ENCODE data around the gene RASSF7. TPM values are rescaled to one million over a fixed set of nuclear protein-coding genes. Genes with fewer than 3 reads are reported as not detected.

The RASSF7 gene
- total and polyA plus RNA-seq, 7 donors = 0.65 to 1.4 (median 0.92) TPM; not detected in 1

DNA sequence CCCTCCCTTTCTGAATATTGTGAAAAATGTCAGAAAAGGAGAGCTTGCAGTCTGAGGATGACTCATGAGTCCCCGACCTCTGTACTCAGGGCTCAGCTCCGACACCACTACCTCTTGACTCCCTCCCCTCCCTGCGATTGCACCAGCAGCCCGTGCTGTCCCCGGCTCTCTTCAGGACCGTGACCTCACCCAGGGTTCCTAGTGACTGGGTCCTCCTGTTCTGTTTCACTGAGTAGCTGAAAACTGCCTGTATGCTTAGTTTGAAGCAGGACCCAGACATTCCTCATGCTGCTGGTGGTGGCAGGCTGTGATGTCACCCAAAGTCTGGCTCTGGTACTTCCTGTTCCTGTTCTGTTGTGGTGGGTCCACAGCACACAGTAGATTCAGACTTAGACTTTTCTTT lies 27.2 kb downstream of the RASSF7 start:
- peak in 3 of 4 donors; percentile 56 to 68 (median 56) for ATAC-seq
- no peak overlapping the region for H3K4me3 ChIP-seq
- H3K36me3 ChIP-seq (ENCODE audit: insufficient read depth in 1 of 2, low read depth in 1 of 2) = peaks cover 0 to 93% of the 10 kb centered on the region in 2 donors
- TF ChIP-seq, protein P1, sequence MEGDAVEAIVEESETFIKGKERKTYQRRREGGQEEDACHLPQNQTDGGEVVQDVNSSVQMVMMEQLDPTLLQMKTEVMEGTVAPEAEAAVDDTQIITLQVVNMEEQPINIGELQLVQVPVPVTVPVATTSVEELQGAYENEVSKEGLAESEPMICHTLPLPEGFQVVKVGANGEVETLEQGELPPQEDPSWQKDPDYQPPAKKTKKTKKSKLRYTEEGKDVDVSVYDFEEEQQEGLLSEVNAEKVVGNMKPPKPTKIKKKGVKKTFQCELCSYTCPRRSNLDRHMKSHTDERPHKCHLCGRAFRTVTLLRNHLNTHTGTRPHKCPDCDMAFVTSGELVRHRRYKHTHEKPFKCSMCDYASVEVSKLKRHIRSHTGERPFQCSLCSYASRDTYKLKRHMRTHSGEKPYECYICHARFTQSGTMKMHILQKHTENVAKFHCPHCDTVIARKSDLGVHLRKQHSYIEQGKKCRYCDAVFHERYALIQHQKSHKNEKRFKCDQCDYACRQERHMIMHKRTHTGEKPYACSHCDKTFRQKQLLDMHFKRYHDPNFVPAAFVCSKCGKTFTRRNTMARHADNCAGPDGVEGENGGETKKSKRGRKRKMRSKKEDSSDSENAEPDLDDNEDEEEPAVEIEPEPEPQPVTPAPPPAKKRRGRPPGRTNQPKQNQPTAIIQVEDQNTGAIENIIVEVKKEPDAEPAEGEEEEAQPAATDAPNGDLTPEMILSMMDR (IDR thresholded peaks at IDR 0.05) = no peak
- no peaks in the 10 kb centered on the region for H3K27me3 ChIP-seq (ENCODE audit: insufficient read depth in 3 of 3, low read length in 2 of 3)
- DNase-seq = peak in 1 of 2 donors; percentile 58
- no peaks in the 10 kb centered on the region for H3K4me1 ChIP-seq
- intact Hi-C loops (cut with DNase I) = no loop called here
- WGBS, 3 donors = 68 to 80% (median 79%) methylated on average over 6 of the region's 6 CpGs
- no peak overlapping the region for H3K27ac ChIP-seq
- no peaks in the 10 kb centered on the region for H3K9me3 ChIP-seq

DNA sequence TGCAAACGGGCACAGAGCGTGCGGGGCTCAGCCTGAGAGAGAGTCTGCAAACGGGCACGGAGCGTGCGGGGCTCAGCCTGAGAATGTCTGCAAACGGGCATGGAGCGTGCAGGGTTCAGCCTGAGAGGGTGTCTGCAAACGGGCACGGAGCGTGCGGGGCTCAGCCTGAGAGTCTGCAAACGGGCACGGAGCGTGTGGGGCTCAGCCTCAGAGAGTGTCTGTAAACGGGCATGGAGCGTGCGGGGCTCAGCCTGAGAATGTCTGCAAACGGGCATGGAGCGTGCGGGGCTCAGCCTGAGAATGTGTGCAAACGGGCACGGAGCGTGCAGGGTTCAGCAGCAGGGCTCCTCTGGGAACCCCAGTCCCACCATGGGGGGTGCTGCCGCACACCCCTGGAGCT lies 29.0 kb downstream of the RASSF7 start:
- ATAC-seq = no peak
- 94 to 95% (median 94%) methylated on average over 26 of the region's 26 CpGs for WGBS, 3 donors
- no peak for DNase-seq
- H3K4me3 ChIP-seq = no peak overlapping the region
- H3K4me1 ChIP-seq = no peaks in the 10 kb centered on the region
- no peak overlapping the region for H3K27ac ChIP-seq
- H3K36me3 ChIP-seq (ENCODE audit: insufficient read depth in 1 of 2, low read depth in 1 of 2) = peaks cover 0 to 95% of the 10 kb centered on the region in 2 donors
- TF ChIP-seq, protein P1 (IDR thresholded peaks at IDR 0.05) = no peak
- H3K9me3 ChIP-seq = no peaks in the 10 kb centered on the region
- intact Hi-C loops (cut with DNase I) = no loop called here
- no peaks in the 10 kb centered on the region for H3K27me3 ChIP-seq (ENCODE audit: insufficient read depth in 3 of 3, low read length in 2 of 3)

DNA sequence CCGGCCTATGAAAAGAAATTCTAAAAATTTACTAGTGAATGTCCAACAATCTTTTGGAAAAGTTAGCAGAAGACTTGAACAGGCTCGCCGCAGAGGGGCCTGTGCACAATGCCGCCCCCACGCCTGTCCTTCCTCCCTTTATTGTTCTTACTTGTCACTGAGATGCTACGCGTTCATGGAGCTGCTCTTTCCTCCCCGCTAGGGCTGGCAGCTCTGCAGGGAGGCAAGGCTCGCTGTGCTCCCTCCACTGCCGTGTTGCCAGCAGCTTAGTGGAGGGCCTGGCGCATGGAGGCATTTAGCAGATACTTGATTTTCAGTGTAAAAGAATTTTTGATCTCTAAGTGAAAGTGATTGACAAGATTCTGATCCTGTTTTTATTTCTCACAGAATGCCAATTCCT lies 30.2 kb downstream of the RASSF7 start:
- no peaks in the 10 kb centered on the region for H3K27me3 ChIP-seq (ENCODE audit: insufficient read depth in 3 of 3, low read length in 2 of 3)
- ATAC-seq (no peak), DNase-seq (no peak)
- WGBS, 3 donors = 72 to 82% (median 82%) methylated on average over 11 of the region's 11 CpGs
- intact Hi-C loops (cut with DNase I) = no loop called here
- H3K4me3 ChIP-seq = no peak overlapping the region
- peaks cover 0 to 100% of the 10 kb centered on the region in 2 donors for H3K36me3 ChIP-seq (ENCODE audit: insufficient read depth in 1 of 2, low read depth in 1 of 2)
- no peaks in the 10 kb centered on the region for H3K4me1 ChIP-seq
- H3K9me3 ChIP-seq = no peaks in the 10 kb centered on the region
- no peak overlapping the region for H3K27ac ChIP-seq
- TF ChIP-seq, protein P1 (IDR thresholded peaks at IDR 0.05) = no peak

DNA sequence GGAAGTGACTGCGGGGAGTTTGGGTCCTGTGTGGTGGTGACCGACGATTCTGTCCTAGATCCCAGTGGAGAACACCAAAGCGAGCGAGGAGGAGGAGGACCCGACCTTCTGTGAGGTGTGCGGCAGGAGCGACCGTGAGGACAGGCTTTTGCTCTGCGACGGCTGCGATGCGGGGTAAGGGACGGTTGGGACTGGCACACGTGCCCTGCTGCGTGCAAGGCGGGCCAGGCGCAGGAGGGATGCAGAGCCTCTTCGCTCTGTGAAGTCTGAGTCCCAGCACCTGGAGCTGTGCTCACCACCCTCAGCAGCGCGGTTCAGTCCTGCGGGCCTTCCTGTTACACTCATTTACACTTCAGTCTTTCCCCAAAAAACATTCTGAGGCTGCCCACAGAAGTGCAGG lies 31.7 kb downstream of the RASSF7 start:
- intact Hi-C loops (cut with DNase I) = no loop called here
- 95 to 97% (median 96%) methylated on average over 22 of the region's 22 CpGs for WGBS, 3 donors
- TF ChIP-seq, protein P1 (IDR thresholded peaks at IDR 0.05) = no peak
- H3K9me3 ChIP-seq = no peaks in the 10 kb centered on the region
- H3K4me3 ChIP-seq = no peak overlapping the region
- DNase-seq (no peak), ATAC-seq (no peak)
- H3K27ac ChIP-seq = no peak overlapping the region
- no peaks in the 10 kb centered on the region for H3K4me1 ChIP-seq
- peaks cover 0 to 99% of the 10 kb centered on the region in 2 donors for H3K36me3 ChIP-seq (ENCODE audit: insufficient read depth in 1 of 2, low read depth in 1 of 2)
- H3K27me3 ChIP-seq (ENCODE audit: insufficient read depth in 3 of 3, low read length in 2 of 3) = no peaks in the 10 kb centered on the region

DNA sequence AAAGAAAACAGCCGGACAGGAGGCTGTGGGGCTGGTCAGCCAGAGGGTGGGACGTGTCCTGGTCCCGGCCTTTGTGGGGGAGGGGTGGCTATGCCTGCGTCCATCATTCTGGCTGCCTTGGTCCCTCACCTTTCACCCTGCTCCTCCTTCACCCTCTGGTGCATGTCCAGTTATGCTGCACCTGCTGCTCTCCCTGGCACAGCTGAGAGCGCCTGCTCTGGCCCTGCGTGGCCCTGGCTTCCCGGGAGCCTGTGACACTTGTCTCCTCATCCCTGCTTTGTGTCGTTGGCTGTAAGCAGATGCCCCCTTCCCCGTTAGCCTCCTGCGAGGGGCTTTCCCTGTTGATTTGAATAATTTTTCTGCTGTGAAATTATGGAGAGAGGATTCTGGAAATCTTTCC lies 32.1 kb downstream of the RASSF7 start:
- H3K9me3 ChIP-seq = no peaks in the 10 kb centered on the region
- peaks cover 0 to 99% of the 10 kb centered on the region in 2 donors for H3K36me3 ChIP-seq (ENCODE audit: insufficient read depth in 1 of 2, low read depth in 1 of 2)
- intact Hi-C loops (cut with DNase I) = no loop called here
- no peaks in the 10 kb centered on the region for H3K4me1 ChIP-seq
- no peak overlapping the region for H3K4me3 ChIP-seq
- WGBS, 3 donors = 68 to 77% (median 70%) methylated on average over 10 of the region's 10 CpGs
- no peak overlapping the region for H3K27ac ChIP-seq
- ATAC-seq (no peak), DNase-seq (no peak)
- TF ChIP-seq, protein P1 (IDR thresholded peaks at IDR 0.05) = no peak
- no peaks in the 10 kb centered on the region for H3K27me3 ChIP-seq (ENCODE audit: insufficient read depth in 3 of 3, low read length in 2 of 3)
